MM.1S (cell line): ENCODE measurements around the gene LRRC34.
A peak's percentile ranks its signal among the peaks of the same experiment; 100 is the strongest.

ENCODE experiments used
- DNase-seq: peaks from one replicate; pipeline ENCODE4 v3.0.0-alpha.2; 2015
- H2AFZ ChIP-seq: fragments of 300-600 bp; sonication (generic); 2 replicates; pipeline ENCODE4 v1.6.0; 2016; ENCODE audit warnings: antibody characterized with exemption, low read length
- H3F3A ChIP-seq: fragments of 300-600 bp; sonication (generic); 2 replicates; pipeline ENCODE4 v1.6.1; 2016; ENCODE audit warnings: mild to moderate bottlenecking, antibody characterized with exemption, low read length, moderate library complexity, mixed read lengths; ENCODE audit not compliant: insufficient read depth
- H3K27ac ChIP-seq: fragments of 300-600 bp; sonication (generic); 2 replicates; pipeline ENCODE4 v1.5.1; 2016; ENCODE audit warnings: mild to moderate bottlenecking, low read length
- H3K27me3 ChIP-seq: fragments of 300-600 bp; sonication (generic); replicated peaks from 2 replicates; pipeline ENCODE4 v1.6.0; 2016; ENCODE audit warnings: low read length; ENCODE audit not compliant: insufficient read depth
- H3K36me3 ChIP-seq: fragments of 300-600 bp; sonication (generic); replicated peaks from 2 replicates; pipeline ENCODE4 v1.6.1; 2016; ENCODE audit warnings: mild to moderate bottlenecking, low read length, mixed read lengths; ENCODE audit not compliant: insufficient read depth
- H3K4me1 ChIP-seq: fragments of 300-600 bp; sonication (generic); 2 replicates; pipeline ENCODE4 v1.6.1; 2016; ENCODE audit warnings: low read length, mixed read lengths
- H3K4me2 ChIP-seq: fragments of 300-600 bp; sonication (generic); 2 replicates; pipeline ENCODE4 v1.6.0; 2016; ENCODE audit warnings: low read depth, low read length
- H3K4me3 ChIP-seq: fragments of 300-600 bp; sonication (generic); 2 replicates; pipeline ENCODE4 v1.5.1; 2016; ENCODE audit warnings: low read length, mixed read lengths
- H3K79me2 ChIP-seq: fragments of 300-600 bp; sonication (generic); 2 replicates; pipeline ENCODE4 v1.6.1; 2016; ENCODE audit warnings: mixed run types, low read length, mixed read lengths
- H3K9ac ChIP-seq: fragments of 300-600 bp; sonication (generic); 2 replicates; pipeline ENCODE4 v1.6.1; 2016; ENCODE audit warnings: low read length, mixed read lengths
- H3K9me2 ChIP-seq: fragments of 300-600 bp; sonication (generic); replicated peaks from 2 replicates; pipeline ENCODE4 v1.6.1; 2016; ENCODE audit warnings: mild to moderate bottlenecking, low read length, mixed read lengths; ENCODE audit not compliant: insufficient read depth
- H3K9me3 ChIP-seq: fragments of 300-600 bp; sonication (generic); replicated peaks from 2 replicates; pipeline ENCODE4 v1.6.1; 2016; ENCODE audit warnings: mild to moderate bottlenecking, low read length, mixed read lengths; ENCODE audit not compliant: insufficient read depth
- H4K20me1 ChIP-seq: fragments of 300-600 bp; sonication (generic); 2 replicates; pipeline ENCODE4 v1.6.1; 2016; ENCODE audit warnings: mild to moderate bottlenecking, low read length, moderate library complexity, mixed read lengths; ENCODE audit not compliant: insufficient read depth
- CTCF ChIP-seq: fragments of 300-600 bp; sonication (generic); IDR thresholded peaks from 2 replicates; pipeline ENCODE4 v1.5.1; 2016; ENCODE audit warnings: antibody characterized with exemption, low read length, mixed read lengths
- EZH2 ChIP-seq: fragments of 300-600 bp; sonication (generic); optimal IDR thresholded peaks from 2 replicates; pipeline ENCODE3; 2017; ENCODE audit warnings: low read depth, mild to moderate bottlenecking, antibody characterized with exemption, low read length, mixed read lengths
- EZH2phosphoT487 ChIP-seq: fragments of 300-600 bp; sonication (generic); IDR thresholded peaks from 2 replicates; pipeline ENCODE4 v1.6.1; 2018; ENCODE audit warnings: antibody characterized with exemption, low read length

LRRC34 gene

GRCh38 chr3:169772305-169772896, 40.3 kb downstream of the LRRC34 start:
- peaks cover 6% of the 10 kb centered on the region; the same call in 1 of the 2 replicates for H3K36me3 ChIP-seq

DNA sequence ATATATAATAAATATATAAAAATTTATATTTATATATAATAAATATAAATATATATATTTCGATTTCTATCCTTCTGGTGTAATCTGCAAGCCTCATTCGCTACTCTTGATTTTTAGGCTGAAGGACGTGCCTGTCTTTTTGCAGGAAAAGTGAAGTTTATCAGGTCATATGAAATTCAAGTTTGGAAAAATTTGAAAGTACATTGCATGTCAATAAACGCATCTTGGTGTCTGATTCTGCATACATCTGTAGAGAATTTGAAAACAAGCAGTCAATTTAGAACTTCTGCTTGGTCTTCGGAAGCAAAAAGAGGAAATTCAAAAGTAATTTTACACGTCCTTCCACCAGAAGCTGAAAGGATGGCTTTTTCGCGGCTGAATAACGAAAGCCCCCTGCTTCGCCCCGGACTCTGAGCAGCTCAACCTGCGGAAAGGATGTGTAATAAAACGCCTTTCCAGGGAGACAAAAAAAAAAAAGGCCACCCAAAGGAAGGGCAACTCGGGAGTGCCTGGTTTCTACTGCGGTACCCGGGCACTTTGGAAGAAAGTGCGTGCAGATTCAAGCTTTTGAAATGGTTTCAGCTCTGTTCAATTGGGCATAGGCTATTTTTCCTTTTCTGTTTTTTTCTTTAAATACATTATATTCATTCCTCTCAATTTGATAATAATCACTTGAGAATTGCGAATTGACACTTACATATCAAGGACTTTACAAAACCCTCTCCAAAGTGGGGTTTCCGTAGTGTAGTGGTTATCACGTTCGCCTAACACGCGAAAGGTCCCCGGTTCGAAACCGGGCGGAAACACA, 41.0 kb downstream of the LRRC34 start:
- H3K79me2 ChIP-seq = peaks cover 33% of the 10 kb centered on the region
- peak overlapping the region; percentile 90 for H2AFZ ChIP-seq
- H3K9ac ChIP-seq = peak overlapping the region; percentile 95; the same call in 1 of the 2 replicates
- no peaks in the 10 kb centered on the region for H3K9me2 ChIP-seq
- peak; percentile 92 for DNase-seq
- H3K27ac ChIP-seq = peak overlapping the region; percentile 95; the same call in 1 of the 2 replicates
- H4K20me1 ChIP-seq = peaks cover 5% of the 10 kb centered on the region; the same call in 1 of the 2 replicates
- H3K4me2 ChIP-seq = peak overlapping the region; percentile 79
- 0 out of 2 replicates have a peak, but pooled peaks cover 5% of the 10 kb centered on the region for H3K27me3 ChIP-seq
- peak overlapping the region; percentile 88 for H3K4me3 ChIP-seq
- H3F3A ChIP-seq = peaks cover 46% of the 10 kb centered on the region
- TF ChIP-seq EZH2phosphoT487 (no peak), EZH2 (no peak), CTCF (no peak)
- H3K4me1 ChIP-seq = peaks cover 18% of the 10 kb centered on the region
- H3K9me3 ChIP-seq = no peaks in the 10 kb centered on the region
- H3K36me3 ChIP-seq = peaks cover 6% of the 10 kb centered on the region; the same call in 1 of the 2 replicates

More at GRCh38 chr3:169772305-169772896, 40.3 kb downstream of the LRRC34 start:
- Histone ChIP-seq H4K20me1 (peaks cover 5% of the 10 kb centered on the region; the same call in 1 of the 2 replicates), H3K9ac (peak overlapping the region; percentile 95), H3F3A (peaks cover 40% of the 10 kb centered on the region), H3K27me3 (0 out of 2 replicates have a peak, but pooled peaks cover under 1% of the 10 kb centered on the region), H2AFZ (peak overlapping the region; percentile 88), H3K4me1 (peaks cover 18% of the 10 kb centered on the region), H3K9me2 (no peaks in the 10 kb centered on the region), H3K4me3 (peak overlapping the region; percentile 88), H3K4me2 (peak overlapping the region; percentile 79), H3K27ac (peak overlapping the region; percentile 95), H3K9me3 (no peaks in the 10 kb centered on the region), H3K79me2 (peaks cover 40% of the 10 kb centered on the region)
- TF ChIP-seq CTCF = no peak
- no peak for TF ChIP-seq EZH2phosphoT487
- no peak for TF ChIP-seq EZH2
- peak; percentile 87 for DNase-seq

- H3K36me3 ChIP-seq = no peaks in the 10 kb centered on the region
- peaks cover 12% of the 10 kb centered on the region for H3K79me2 ChIP-seq
- H3K27me3 ChIP-seq = 0 out of 2 replicates have a peak, but pooled peaks cover 5% of the 10 kb centered on the region
- peak; percentile 75 for DNase-seq
- H3K27ac ChIP-seq = peak within 1 kb of the TSS; percentile 25; the same call in 1 of the 2 replicates
- H3F3A ChIP-seq = peaks cover 66% of the 10 kb centered on the region
- no peaks in the 10 kb centered on the region for H3K9me2 ChIP-seq
- no peaks in the 10 kb centered on the region for H3K9me3 ChIP-seq
- no peaks in the 10 kb centered on the region for H4K20me1 ChIP-seq
- H3K4me1 ChIP-seq = peaks cover 5% of the 10 kb centered on the region
- TF ChIP-seq CTCF = 0 out of 2 replicates have a peak, but pooled peaks have one; percentile 16
- TF ChIP-seq EZH2 = no peak
- peak within 1 kb of the TSS; percentile 82 for H2AFZ ChIP-seq
- peak within 1 kb of the TSS; percentile 81 for H3K4me2 ChIP-seq
- peak within 1 kb of the TSS; percentile 62 for H3K4me3 ChIP-seq
- H3K9ac ChIP-seq = peak within 1 kb of the TSS; percentile 32; the same call in 1 of the 2 replicates
Observed at GRCh38 chr3:169769287-169770181, 43.2 kb downstream of the LRRC34 start, which contains the start of gene ACTRT3. Gene ACTRT3, minus strand, starts transcription at chr3:169769561. Its CDS starts 41 bp downstream, at chr3:169769520.
